ENCODE measurements around the gene NKAIN2.

Gene NKAIN2

DNA sequence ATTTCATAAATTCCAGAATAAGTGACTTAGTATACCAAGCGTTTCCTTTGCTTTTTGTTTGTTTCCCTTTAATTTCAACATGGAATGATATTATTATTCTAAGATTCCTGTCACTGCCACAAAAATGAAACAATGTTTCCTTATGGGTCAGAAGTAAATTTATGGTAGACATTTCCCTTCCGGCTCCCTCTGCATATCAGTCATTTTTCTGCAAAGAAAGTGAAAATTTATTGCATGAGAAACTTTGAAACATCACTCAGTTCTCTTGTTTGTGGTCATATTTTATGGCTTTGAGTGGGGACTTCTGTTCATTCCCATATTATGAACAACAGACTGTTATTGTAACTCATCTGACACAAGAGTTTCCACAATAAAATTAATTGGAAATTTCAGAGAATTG is 97.8 kb downstream of the NKAIN2 start:
- H2BK12ac ChIP-seq (ENCODE audit: low read length): no peak overlapping the region
- DNase-seq: no peak
- H2AFZ ChIP-seq (ENCODE audit: insufficient read depth, low read length, poor library complexity): no peak overlapping the region
- no peak overlapping the region for H3K27ac ChIP-seq (ENCODE audit: low read depth, low read length)
- no peak overlapping the region for H3K18ac ChIP-seq (ENCODE audit: low read length)
- no peak overlapping the region for H3K9ac ChIP-seq (ENCODE audit: low read length)
- no peaks in the 10 kb centered on the region for H3K4me1 ChIP-seq (ENCODE audit: control insufficient read depth in 1 of 2, insufficient read depth in 2 of 2, low read length in 2 of 2)
- no peaks in the 10 kb centered on the region for H3K36me3 ChIP-seq (ENCODE audit: control insufficient read depth in 1 of 2, insufficient read depth in 2 of 2, low read length in 2 of 2)
- no peaks in the 10 kb centered on the region for H3K9me3 ChIP-seq (ENCODE audit: insufficient read depth, low read depth, low read length)
- no CpG with 5 or more reads among the region's 2 CpGs for WGBS (ENCODE audit: extremely low coverage, insufficient coverage, insufficient read length)
- no peaks in the 10 kb centered on the region for H3K79me2 ChIP-seq (ENCODE audit: control insufficient read depth, insufficient read depth, low read length, poor library complexity)
- H2BK120ac ChIP-seq (ENCODE audit: insufficient read depth, low read length, poor library complexity): no peak overlapping the region
- H4K91ac ChIP-seq (ENCODE audit: low read depth, low read length): no peak overlapping the region
- H3K14ac ChIP-seq (ENCODE audit: low read length): no peak overlapping the region
- H3K4me3 ChIP-seq (ENCODE audit: low read depth, low read length): no peak overlapping the region
- no peak overlapping the region for H3K4me2 ChIP-seq (ENCODE audit: low read length)
- no peak overlapping the region for H2BK5ac ChIP-seq (ENCODE audit: low read depth, low read length, poor library complexity)
- no peak overlapping the region for H3K4ac ChIP-seq (ENCODE audit: low read depth, low read length)
- H4K12ac ChIP-seq (ENCODE audit: low read depth, low read length): no peak overlapping the region
- H3K27me3 ChIP-seq (ENCODE audit: insufficient read depth, low read length): no peaks in the 10 kb centered on the region
- no peak overlapping the region for H2AK5ac ChIP-seq (ENCODE audit: low read length)
- no peak overlapping the region for H4K8ac ChIP-seq (ENCODE audit: low read depth, low read length)
- no peaks in the 10 kb centered on the region for H3K79me1 ChIP-seq (ENCODE audit: low read length)
- no peak overlapping the region for H3K23ac ChIP-seq (ENCODE audit: low read length)

- H3K79me2 ChIP-seq (ENCODE audit: control insufficient read depth, insufficient read depth, low read length, poor library complexity): no peaks in the 10 kb centered on the region
- no peak overlapping the region for H4K91ac ChIP-seq (ENCODE audit: low read depth, low read length)
- H3K4me1 ChIP-seq (ENCODE audit: control insufficient read depth in 1 of 2, insufficient read depth in 2 of 2, low read length in 2 of 2): no peaks in the 10 kb centered on the region
- no peak overlapping the region for H3K23ac ChIP-seq (ENCODE audit: low read length)
- H3K14ac ChIP-seq (ENCODE audit: low read length): no peak overlapping the region
- H3K9me3 ChIP-seq (ENCODE audit: insufficient read depth, low read depth, low read length): no peaks in the 10 kb centered on the region
- H3K4me3 ChIP-seq (ENCODE audit: low read depth, low read length): no peak overlapping the region
- no peak overlapping the region for H2BK5ac ChIP-seq (ENCODE audit: low read depth, low read length, poor library complexity)
- H4K8ac ChIP-seq (ENCODE audit: low read depth, low read length): no peak overlapping the region
- no peak overlapping the region for H2BK120ac ChIP-seq (ENCODE audit: insufficient read depth, low read length, poor library complexity)
- no peaks in the 10 kb centered on the region for H3K36me3 ChIP-seq (ENCODE audit: control insufficient read depth in 1 of 2, insufficient read depth in 2 of 2, low read length in 2 of 2)
- no peak overlapping the region for H2AK5ac ChIP-seq (ENCODE audit: low read length)
- H3K27ac ChIP-seq (ENCODE audit: low read depth, low read length): no peak overlapping the region
- no CpG with 5 or more reads among the region's 6 CpGs for WGBS (ENCODE audit: extremely low coverage, insufficient coverage, insufficient read length)
- H3K9ac ChIP-seq (ENCODE audit: low read length): no peak overlapping the region
- H3K4ac ChIP-seq (ENCODE audit: low read depth, low read length): no peak overlapping the region
- no peak for DNase-seq
- no peak overlapping the region for H2BK12ac ChIP-seq (ENCODE audit: low read length)
- no peak overlapping the region for H3K18ac ChIP-seq (ENCODE audit: low read length)
- H3K4me2 ChIP-seq (ENCODE audit: low read length): no peak overlapping the region
- H2AFZ ChIP-seq (ENCODE audit: insufficient read depth, low read length, poor library complexity): no peak overlapping the region
- H4K12ac ChIP-seq (ENCODE audit: low read depth, low read length): no peak overlapping the region
- no peaks in the 10 kb centered on the region for H3K79me1 ChIP-seq (ENCODE audit: low read length)
- no peaks in the 10 kb centered on the region for H3K27me3 ChIP-seq (ENCODE audit: insufficient read depth, low read length)
Measured at GRCh38 chr6:123902738-123903313, 99.2 kb downstream of the NKAIN2 start.

DNA sequence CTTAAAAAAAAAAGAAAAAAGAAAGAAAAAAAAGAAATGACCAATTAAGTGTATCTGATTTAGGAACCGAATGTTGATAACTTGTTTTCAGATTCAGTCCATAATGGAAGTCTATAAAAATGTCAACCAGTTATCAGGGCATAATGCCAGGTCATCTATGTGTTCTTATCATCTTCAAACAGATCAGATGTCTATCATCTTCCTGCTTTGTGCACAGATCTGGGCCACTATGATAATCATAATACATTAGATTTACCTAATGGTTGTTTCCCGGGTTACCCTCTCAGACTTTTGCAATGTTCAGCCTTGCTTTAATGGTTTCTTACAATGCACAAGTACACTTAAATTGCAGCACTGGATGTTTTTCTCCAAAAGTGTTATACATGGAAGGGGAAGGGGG is 100.6 kb downstream of the NKAIN2 start:
- Histone ChIP-seq H3K4me1 (ENCODE audit: control insufficient read depth in 1 of 2, insufficient read depth in 2 of 2, low read length in 2 of 2) (no peaks in the 10 kb centered on the region), H2BK5ac (ENCODE audit: low read depth, low read length, poor library complexity) (no peak overlapping the region), H3K9ac (ENCODE audit: low read length) (no peak overlapping the region), H4K8ac (ENCODE audit: low read depth, low read length) (no peak overlapping the region), H3K23ac (ENCODE audit: low read length) (no peak overlapping the region), H3K14ac (ENCODE audit: low read length) (no peak overlapping the region), H3K4ac (ENCODE audit: low read depth, low read length) (no peak overlapping the region), H3K79me1 (ENCODE audit: low read length) (no peaks in the 10 kb centered on the region), H3K79me2 (ENCODE audit: control insufficient read depth, insufficient read depth, low read length, poor library complexity) (no peaks in the 10 kb centered on the region), H3K18ac (ENCODE audit: low read length) (no peak overlapping the region), H2AK5ac (ENCODE audit: low read length) (no peak overlapping the region), H2BK12ac (ENCODE audit: low read length) (no peak overlapping the region), H2AFZ (ENCODE audit: insufficient read depth, low read length, poor library complexity) (no peak overlapping the region), H3K4me2 (ENCODE audit: low read length) (no peak overlapping the region), H3K36me3 (ENCODE audit: control insufficient read depth in 1 of 2, insufficient read depth in 2 of 2, low read length in 2 of 2) (no peaks in the 10 kb centered on the region), H3K4me3 (ENCODE audit: low read depth, low read length) (no peak overlapping the region), H4K12ac (ENCODE audit: low read depth, low read length) (no peak overlapping the region), H4K91ac (ENCODE audit: low read depth, low read length) (no peak overlapping the region), H2BK120ac (ENCODE audit: insufficient read depth, low read length, poor library complexity) (no peak overlapping the region), H3K27ac (ENCODE audit: low read depth, low read length) (no peak overlapping the region), H3K9me3 (ENCODE audit: insufficient read depth, low read depth, low read length) (no peaks in the 10 kb centered on the region), H3K27me3 (ENCODE audit: insufficient read depth, low read length) (no peaks in the 10 kb centered on the region)
- no peak for DNase-seq
- WGBS (ENCODE audit: extremely low coverage, insufficient coverage, insufficient read length): no CpG with 5 or more reads among the region's 2 CpGs

DNA sequence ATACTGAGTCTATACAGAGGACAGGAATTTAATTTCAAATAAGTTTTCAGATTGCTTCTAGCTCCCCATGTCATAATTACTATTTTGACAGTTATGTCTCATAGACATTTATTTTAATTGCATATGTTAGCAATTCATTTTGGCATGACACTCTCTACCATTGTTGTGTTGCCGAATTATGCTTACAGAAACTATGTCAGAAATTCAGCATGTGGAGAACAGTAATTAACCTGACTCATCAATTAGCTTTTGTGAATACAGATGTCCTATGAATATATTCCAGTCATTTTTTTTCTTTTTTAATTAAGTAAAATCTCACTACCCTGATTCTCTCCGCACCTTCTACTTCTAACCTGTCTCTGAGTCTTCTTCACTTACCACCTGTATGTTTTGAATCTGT is 105.1 kb downstream of the NKAIN2 start:
- Histone ChIP-seq H4K8ac (ENCODE audit: low read depth, low read length) (no peak overlapping the region), H3K4me2 (ENCODE audit: low read length) (no peak overlapping the region), H3K9ac (ENCODE audit: low read length) (no peak overlapping the region), H3K14ac (ENCODE audit: low read length) (no peak overlapping the region), H3K4me3 (ENCODE audit: low read depth, low read length) (no peak overlapping the region), H2BK12ac (ENCODE audit: low read length) (no peak overlapping the region), H3K79me1 (ENCODE audit: low read length) (no peaks in the 10 kb centered on the region), H3K27ac (ENCODE audit: low read depth, low read length) (no peak overlapping the region), H3K23ac (ENCODE audit: low read length) (no peak overlapping the region), H2AFZ (ENCODE audit: insufficient read depth, low read length, poor library complexity) (no peak overlapping the region), H4K91ac (ENCODE audit: low read depth, low read length) (no peak overlapping the region), H3K36me3 (ENCODE audit: control insufficient read depth in 1 of 2, insufficient read depth in 2 of 2, low read length in 2 of 2) (no peaks in the 10 kb centered on the region), H3K9me3 (ENCODE audit: insufficient read depth, low read depth, low read length) (no peaks in the 10 kb centered on the region), H4K12ac (ENCODE audit: low read depth, low read length) (no peak overlapping the region), H3K27me3 (ENCODE audit: insufficient read depth, low read length) (no peaks in the 10 kb centered on the region), H3K4me1 (ENCODE audit: control insufficient read depth in 1 of 2, insufficient read depth in 2 of 2, low read length in 2 of 2) (no peaks in the 10 kb centered on the region), H3K79me2 (ENCODE audit: control insufficient read depth, insufficient read depth, low read length, poor library complexity) (no peaks in the 10 kb centered on the region), H3K4ac (ENCODE audit: low read depth, low read length) (no peak overlapping the region), H3K18ac (ENCODE audit: low read length) (no peak overlapping the region), H2BK120ac (ENCODE audit: insufficient read depth, low read length, poor library complexity) (no peak overlapping the region), H2AK5ac (ENCODE audit: low read length) (no peak overlapping the region), H2BK5ac (ENCODE audit: low read depth, low read length, poor library complexity) (no peak overlapping the region)
- WGBS (ENCODE audit: extremely low coverage, insufficient coverage, insufficient read length): no CpG with 5 or more reads among the region's 2 CpGs
- DNase-seq: no peak
